ENCODE results near the gene ADAMTS6.

Gene ADAMTS6

GRCh38 chr5:65163698-65164097, 318.0 kb downstream of the ADAMTS6 start:
- no peak for TF ChIP-seq EZH2 (IDR thresholded peaks at IDR 0.05; ENCODE audit: borderline replicate concordance, low read depth, low read length, severe bottlenecking)
- TF ChIP-seq, protein P1, sequence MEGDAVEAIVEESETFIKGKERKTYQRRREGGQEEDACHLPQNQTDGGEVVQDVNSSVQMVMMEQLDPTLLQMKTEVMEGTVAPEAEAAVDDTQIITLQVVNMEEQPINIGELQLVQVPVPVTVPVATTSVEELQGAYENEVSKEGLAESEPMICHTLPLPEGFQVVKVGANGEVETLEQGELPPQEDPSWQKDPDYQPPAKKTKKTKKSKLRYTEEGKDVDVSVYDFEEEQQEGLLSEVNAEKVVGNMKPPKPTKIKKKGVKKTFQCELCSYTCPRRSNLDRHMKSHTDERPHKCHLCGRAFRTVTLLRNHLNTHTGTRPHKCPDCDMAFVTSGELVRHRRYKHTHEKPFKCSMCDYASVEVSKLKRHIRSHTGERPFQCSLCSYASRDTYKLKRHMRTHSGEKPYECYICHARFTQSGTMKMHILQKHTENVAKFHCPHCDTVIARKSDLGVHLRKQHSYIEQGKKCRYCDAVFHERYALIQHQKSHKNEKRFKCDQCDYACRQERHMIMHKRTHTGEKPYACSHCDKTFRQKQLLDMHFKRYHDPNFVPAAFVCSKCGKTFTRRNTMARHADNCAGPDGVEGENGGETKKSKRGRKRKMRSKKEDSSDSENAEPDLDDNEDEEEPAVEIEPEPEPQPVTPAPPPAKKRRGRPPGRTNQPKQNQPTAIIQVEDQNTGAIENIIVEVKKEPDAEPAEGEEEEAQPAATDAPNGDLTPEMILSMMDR (IDR thresholded peaks at IDR 0.05; ENCODE audit: borderline replicate concordance, extremely low read depth, low read length, poor library complexity, severe bottlenecking): no peak
- Histone ChIP-seq H3K79me2 (ENCODE audit: insufficient read depth, low read length) (no peaks in the 10 kb centered on the region), H3K9me3 (ENCODE audit: insufficient read depth, low read length, severe bottlenecking) (no peaks in the 10 kb centered on the region), H3K27me3 (ENCODE audit: insufficient read depth, low read length, poor library complexity) (no peaks in the 10 kb centered on the region), H3K4me2 (ENCODE audit: insufficient read depth, low read length) (no peak overlapping the region), H3K4me3 (ENCODE audit: low read depth in 1 of 2, low read length in 2 of 2) (no peak overlapping the region), H3K36me3 (ENCODE audit: insufficient read depth, low read length) (no peaks in the 10 kb centered on the region), H3K9ac (ENCODE audit: low read depth, low read length) (no peak overlapping the region), H4K20me1 (ENCODE audit: insufficient read depth, low read length) (no peaks in the 10 kb centered on the region), H3K27ac (ENCODE audit: low read length) (no peak overlapping the region), H2AFZ (ENCODE audit: low read depth, low read length) (no peak overlapping the region), H3K4me1 (ENCODE audit: insufficient read depth, low read length) (no peaks in the 10 kb centered on the region)
- no peak for ATAC-seq (ENCODE audit: insufficient read depth, low read depth)
- DNase-seq: no peak

- no peaks in the 10 kb centered on the region for H3K9me3 ChIP-seq (ENCODE audit: insufficient read depth, low read length, severe bottlenecking)
- H3K79me2 ChIP-seq (ENCODE audit: insufficient read depth, low read length): no peaks in the 10 kb centered on the region
- H2AFZ ChIP-seq (ENCODE audit: low read depth, low read length): no peak overlapping the region
- H4K20me1 ChIP-seq (ENCODE audit: insufficient read depth, low read length): no peaks in the 10 kb centered on the region
- H3K4me3 ChIP-seq (ENCODE audit: low read depth in 1 of 2, low read length in 2 of 2): no peak overlapping the region
- no peak overlapping the region for H3K4me2 ChIP-seq (ENCODE audit: insufficient read depth, low read length)
- no peaks in the 10 kb centered on the region for H3K4me1 ChIP-seq (ENCODE audit: insufficient read depth, low read length)
- ATAC-seq (ENCODE audit: insufficient read depth, low read depth) (no peak), DNase-seq (no peak)
- TF ChIP-seq, protein P1 (IDR thresholded peaks at IDR 0.05; ENCODE audit: borderline replicate concordance, extremely low read depth, low read length, poor library complexity, severe bottlenecking): no peak
- TF ChIP-seq EZH2 (IDR thresholded peaks at IDR 0.05; ENCODE audit: borderline replicate concordance, low read depth, low read length, severe bottlenecking): no peak
- H3K9ac ChIP-seq (ENCODE audit: low read depth, low read length): no peak overlapping the region
- no peak overlapping the region for H3K27ac ChIP-seq (ENCODE audit: low read length)
- no peaks in the 10 kb centered on the region for H3K36me3 ChIP-seq (ENCODE audit: insufficient read depth, low read length)
- no peaks in the 10 kb centered on the region for H3K27me3 ChIP-seq (ENCODE audit: insufficient read depth, low read length, poor library complexity)
These were observed 320.1 kb downstream of the ADAMTS6 start for GRCh38 chr5:65161655-65162054.

- Histone ChIP-seq H3K4me2 (ENCODE audit: insufficient read depth, low read length) (no peak overlapping the region), H2AFZ (ENCODE audit: low read depth, low read length) (no peak overlapping the region), H4K20me1 (ENCODE audit: insufficient read depth, low read length) (no peaks in the 10 kb centered on the region), H3K27me3 (ENCODE audit: insufficient read depth, low read length, poor library complexity) (no peaks in the 10 kb centered on the region), H3K36me3 (ENCODE audit: insufficient read depth, low read length) (no peaks in the 10 kb centered on the region), H3K9ac (ENCODE audit: low read depth, low read length) (no peak overlapping the region), H3K9me3 (ENCODE audit: insufficient read depth, low read length, severe bottlenecking) (no peaks in the 10 kb centered on the region), H3K4me1 (ENCODE audit: insufficient read depth, low read length) (no peaks in the 10 kb centered on the region), H3K4me3 (ENCODE audit: low read depth in 1 of 2, low read length in 2 of 2) (no peak overlapping the region), H3K79me2 (ENCODE audit: insufficient read depth, low read length) (no peaks in the 10 kb centered on the region), H3K27ac (ENCODE audit: low read length) (no peak overlapping the region)
- ATAC-seq (ENCODE audit: insufficient read depth, low read depth) (no peak), DNase-seq (no peak)
- TF ChIP-seq, protein P1 (IDR thresholded peaks at IDR 0.05; ENCODE audit: borderline replicate concordance, extremely low read depth, low read length, poor library complexity, severe bottlenecking): no peak
- TF ChIP-seq EZH2 (IDR thresholded peaks at IDR 0.05; ENCODE audit: borderline replicate concordance, low read depth, low read length, severe bottlenecking): no peak
These were observed 323.7 kb downstream of the ADAMTS6 start for GRCh38 chr5:65157906-65158603.
